Calu3 (cell line): Measurements from ENCODE around the gene TEX13B. TPM values are rescaled to one million over a fixed set of nuclear protein-coding genes. Genes with fewer than 3 reads are reported as not detected.
"Not testable (repeated sequence)": the region's sequence is repeated elsewhere in the genome, so short reads cannot be mapped to it uniquely, and the experiment has no call there.

Source experiments
- BruUV-seq: library from RNA; stranded (reverse); fragments of 400-500 nt; replicated peaks from 2 replicates; lab custom pipeline; 2021; lab: Mats Ljungman, UMichigan
- CTCF ChIA-PET: fragments of 300-600 bp; sonication (Branson Sonifier 250); formaldehyde crosslinking; loops from one replicate; lab custom pipeline; 2022; ENCODE audit warnings: antibody characterized with exemption; lab: Charles Lee
- DNase-seq: peaks from one replicate; pipeline ENCODE4 v3.0.0; 2022
- H3K27ac Mint-ChIP-seq: one replicate; pipeline ENCODE4 v1.8.0; 2022; ENCODE audit warnings: mixed read lengths; ENCODE audit not compliant: unreplicated experiment
- H3K27me3 Mint-ChIP-seq: one replicate; pipeline ENCODE4 v1.8.0; 2022; ENCODE audit warnings: mixed read lengths; ENCODE audit not compliant: unreplicated experiment
- H3K36me3 Mint-ChIP-seq: one replicate; pipeline ENCODE4 v1.8.0; 2022; ENCODE audit warnings: mild to moderate bottlenecking, moderate library complexity, mixed read lengths; ENCODE audit not compliant: insufficient read depth, unreplicated experiment
- H3K4me1 Mint-ChIP-seq: one replicate; pipeline ENCODE4 v1.8.0; 2022; ENCODE audit warnings: mild to moderate bottlenecking, low read depth, mixed read lengths; ENCODE audit not compliant: unreplicated experiment
- H3K4me3 Mint-ChIP-seq: one replicate; pipeline ENCODE4 v1.8.0; 2022; ENCODE audit warnings: mild to moderate bottlenecking, low read depth, moderate library complexity, mixed read lengths; ENCODE audit not compliant: unreplicated experiment
- H3K9me3 Mint-ChIP-seq: one replicate; pipeline ENCODE4 v1.8.0; 2022; ENCODE audit warnings: low read depth, mixed read lengths; ENCODE audit not compliant: unreplicated experiment
- CTCF ChIP-seq: fragments of 200-600 bp; IDR thresholded peaks from one replicate; pipeline ENCODE4 v1.8.0; 2022; ENCODE audit warnings: antibody characterized with exemption; ENCODE audit not compliant: unreplicated experiment
- intact Hi-C: fragments of 100-400 bp; cut with micrococcal nuclease; formaldehyde crosslinking; loops from one replicate; pipeline ENCODE4 v1.10.0; 2022; ENCODE audit not compliant: unreplicated experiment
- total RNA-seq: library from RNA; stranded (reverse); gene quantifications from 2 replicates; pipeline ENCODE4 v1.2.3, GENCODE V29; 2022

The TEX13B gene
- total RNA-seq, 1 experiment from 2014 or later: not detected

GRCh38 chrX:107971636-107972035, 10.5 kb downstream of the TEX13B start:
- Mint-ChIP-seq H3K4me3 (no peak overlapping the region), H3K9me3 (no peaks in the 10 kb centered on the region), H3K27ac (no peak overlapping the region), H3K27me3 (no peaks in the 10 kb centered on the region), H3K36me3 (no peaks in the 10 kb centered on the region), H3K4me1 (no peaks in the 10 kb centered on the region)
- no peak for DNase-seq
- CTCF ChIA-PET: no interaction called here
- no TSS peak for BruUV-seq
- intact Hi-C loops: no loop called here
- TF ChIP-seq CTCF: no peak

- no peak overlapping the region for H3K27ac Mint-ChIP-seq
- TF ChIP-seq CTCF: no peak
Measured at GRCh38 chrX:107970073-107970472, 12.1 kb downstream of the TEX13B start.

GRCh38 chrX:107968623-107969022, 13.5 kb downstream of the TEX13B start:
- no peaks in the 10 kb centered on the region for H3K27me3 Mint-ChIP-seq
- intact Hi-C loops: no loop called here
- no peaks in the 10 kb centered on the region for H3K36me3 Mint-ChIP-seq
- TF ChIP-seq CTCF: no peak
- no peak overlapping the region for H3K4me3 Mint-ChIP-seq
- no peak for DNase-seq
- no peaks in the 10 kb centered on the region for H3K9me3 Mint-ChIP-seq
- no peaks in the 10 kb centered on the region for H3K4me1 Mint-ChIP-seq
- CTCF ChIA-PET: interaction anchor here (0.5 kb wide), 1 partner anchor 236 kb away, joined by 5 read pairs; no protein-coding TSS in a partner anchor
- H3K27ac Mint-ChIP-seq: no peak overlapping the region
- BruUV-seq: no TSS peak

More at GRCh38 chrX:107970073-107970472, 12.1 kb downstream of the TEX13B start:
- Mint-ChIP-seq H3K4me3 (no peak overlapping the region), H3K27me3 (no peaks in the 10 kb centered on the region), H3K4me1 (no peaks in the 10 kb centered on the region), H3K9me3 (no peaks in the 10 kb centered on the region), H3K36me3 (no peaks in the 10 kb centered on the region)
- BruUV-seq: no TSS peak
- no peak for DNase-seq
- intact Hi-C loops: no loop called here
- CTCF ChIA-PET: no interaction called here

GRCh38 chrX:107955337-107955736, 26.8 kb downstream of the TEX13B start:
- peaks cover 15% of the 10 kb centered on the region for H3K27me3 Mint-ChIP-seq
- H3K4me3 Mint-ChIP-seq, DNase-seq, H3K27ac Mint-ChIP-seq, CTCF ChIA-PET, H3K9me3 Mint-ChIP-seq, BruUV-seq, H3K4me1 Mint-ChIP-seq, intact Hi-C loops, H3K36me3 Mint-ChIP-seq: not testable (repeated sequence)

GRCh38 chrX:107940095-107940494, 42.1 kb downstream of the TEX13B start:
- DNase-seq: no peak
- CTCF ChIA-PET: no interaction called here
- Mint-ChIP-seq H3K27ac (no peak overlapping the region), H3K27me3 (no peaks in the 10 kb centered on the region), H3K36me3 (peaks cover 13% of the 10 kb centered on the region), H3K9me3 (no peaks in the 10 kb centered on the region), H3K4me1 (peaks cover 11% of the 10 kb centered on the region), H3K4me3 (no peak overlapping the region)
- TF ChIP-seq CTCF: no peak
- intact Hi-C loops: no loop called here
- BruUV-seq: no TSS peak
